NCI-H510A treated with DMSO at 0.1 percent for 48 hours (cell line): Measurements from ENCODE around the gene C15orf61.

Source experiments
- DNase-seq: peaks from one replicate; lab custom pipeline; 2025; lab: John Stamatoyannopoulos, UW

Gene C15orf61

DNA sequence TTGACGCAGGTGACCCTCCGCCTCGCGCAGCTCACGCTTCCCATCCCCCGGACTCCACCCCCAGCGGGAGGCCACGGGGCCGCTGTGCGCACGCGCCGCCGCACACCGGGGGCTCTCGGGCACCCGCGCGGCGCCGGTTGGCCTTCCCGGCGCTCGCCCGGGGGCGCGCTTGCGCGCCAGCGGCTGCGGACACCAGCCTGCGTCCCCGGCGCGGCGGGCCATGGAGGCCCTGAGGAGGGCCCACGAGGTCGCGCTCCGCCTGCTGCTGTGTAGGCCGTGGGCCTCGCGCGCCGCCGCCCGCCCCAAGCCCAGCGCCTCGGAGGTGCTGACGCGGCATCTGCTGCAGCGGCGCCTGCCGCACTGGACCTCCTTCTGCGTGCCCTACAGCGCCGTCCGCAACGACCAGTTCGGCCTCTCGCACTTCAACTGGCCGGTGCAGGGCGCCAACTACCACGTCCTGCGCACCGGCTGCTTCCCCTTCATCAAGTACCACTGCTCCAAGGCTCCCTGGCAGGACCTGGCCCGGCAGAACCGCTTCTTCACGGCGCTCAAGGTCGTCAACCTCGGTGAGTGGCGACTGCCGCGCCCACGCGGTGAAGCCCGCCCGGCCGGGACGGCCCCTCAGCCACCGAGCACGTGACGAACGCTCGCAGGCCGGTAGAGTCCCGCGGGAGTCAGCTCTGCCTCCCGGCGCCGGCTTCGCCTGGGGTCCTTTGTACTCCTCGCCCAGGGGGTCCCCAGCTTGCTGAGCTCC, at the start of gene C15orf61:
Gene C15orf61 (plus strand): TSS at position 103 of the 754 bp plus-strand sequence. CDS start 118 bp downstream, at position 221.
- peak; percentile 30 for DNase-seq

DNA sequence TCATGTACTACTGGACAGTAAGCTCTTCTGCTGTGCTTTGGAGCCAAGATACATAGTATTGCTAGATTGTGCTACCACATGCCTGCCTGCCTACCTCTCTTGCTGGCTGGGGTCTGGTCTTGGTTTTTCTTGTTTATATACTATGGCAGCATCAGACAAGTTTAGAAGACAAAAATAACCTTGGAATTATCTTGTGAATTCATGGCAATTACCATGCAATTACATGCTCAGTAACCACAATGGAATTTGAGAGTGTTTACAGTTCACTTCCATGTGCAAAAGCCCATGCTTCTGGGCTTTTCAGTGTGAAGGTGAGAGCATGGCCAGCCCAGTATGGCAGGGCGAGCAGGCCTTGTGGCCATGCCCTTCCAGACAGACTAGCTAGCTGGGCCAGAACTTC, 48.0 kb upstream of the C15orf61 start:
- no peak for DNase-seq

DNA sequence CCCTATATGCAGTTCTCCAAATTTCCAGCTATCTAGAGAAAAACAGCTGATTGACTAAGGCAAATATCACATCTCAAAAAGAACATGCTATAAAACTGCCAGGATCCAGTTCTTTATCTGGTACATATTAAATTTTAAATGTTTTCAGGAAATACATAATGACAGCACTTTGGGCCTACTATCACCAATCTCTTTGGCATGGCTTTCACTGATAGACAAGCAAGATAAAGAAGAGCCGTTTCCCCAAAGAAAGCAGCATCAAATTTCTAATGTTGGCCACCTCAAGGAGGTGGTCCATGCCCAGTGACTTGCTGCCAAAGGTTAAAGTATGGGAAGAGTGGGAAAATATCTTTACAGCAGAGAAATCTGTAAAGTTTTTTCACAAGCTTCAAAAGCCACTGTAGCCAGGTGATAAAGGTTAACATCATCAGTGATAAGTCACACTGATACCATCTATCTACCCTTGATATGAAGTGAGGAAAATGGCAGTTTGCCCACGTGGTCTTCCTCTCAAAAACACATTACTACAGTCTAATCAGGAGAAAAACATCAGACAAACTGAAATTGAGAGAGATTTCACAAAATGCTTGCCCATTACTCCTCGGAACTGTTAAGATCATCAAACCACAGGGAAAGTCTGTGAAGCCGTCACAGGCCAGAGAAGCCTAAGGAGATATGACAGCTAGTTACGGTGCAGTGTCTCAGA, 46.4 kb upstream of the C15orf61 start:
- no peak for DNase-seq

DNA sequence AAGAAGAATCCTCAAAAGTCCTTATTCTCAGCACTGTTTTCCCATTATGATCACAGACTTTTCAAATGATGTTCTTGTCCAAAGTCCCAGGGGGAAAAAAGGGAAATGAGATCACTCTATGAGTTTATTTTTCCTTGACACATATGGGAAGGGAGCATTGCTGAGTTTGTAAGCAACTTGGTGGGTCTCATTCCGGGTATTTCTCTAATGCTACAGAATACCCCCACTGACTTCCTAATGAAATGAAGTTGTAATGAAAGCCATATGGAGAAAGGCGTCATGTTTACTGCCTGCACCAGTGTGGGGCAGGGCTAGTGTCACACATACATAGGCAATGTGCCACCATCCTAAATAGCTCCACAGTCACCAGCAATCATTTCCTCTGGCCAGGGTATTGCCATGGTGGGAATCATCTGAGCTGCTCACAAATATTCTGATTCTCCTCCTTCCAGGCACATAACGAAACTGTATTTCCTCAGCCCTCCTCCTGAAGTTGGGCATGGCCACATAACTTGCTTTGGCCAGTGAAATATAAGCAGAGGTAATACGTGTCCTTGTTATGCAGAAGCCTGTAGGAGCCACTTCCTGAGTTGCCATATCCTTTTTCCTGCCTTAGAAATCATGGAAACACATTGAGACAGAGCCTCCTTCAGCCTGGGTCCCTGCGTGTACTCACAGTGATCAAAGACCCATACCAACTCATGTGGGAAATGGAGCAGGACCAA, 41.0 kb upstream of the C15orf61 start:
- DNase-seq: no peak

DNA sequence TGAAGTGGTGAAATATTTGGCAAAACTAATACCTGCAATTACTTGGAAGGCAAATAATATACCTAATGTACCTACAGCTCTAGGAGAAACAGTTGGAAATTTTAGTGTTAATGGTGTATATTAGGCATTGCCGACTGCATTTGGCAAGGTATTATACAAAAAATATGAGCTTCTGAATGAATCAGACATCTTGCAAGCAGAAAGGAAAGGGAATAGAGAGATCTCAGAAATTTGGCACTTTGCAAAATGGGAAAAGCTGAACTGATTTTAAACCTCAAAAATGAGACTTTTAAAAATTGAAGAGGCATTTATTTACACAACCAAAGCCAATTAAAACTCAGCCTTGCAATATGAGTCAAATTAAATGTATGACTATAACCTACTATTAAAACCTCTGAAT, 40.2 kb upstream of the C15orf61 start:
- DNase-seq: no peak

DNA sequence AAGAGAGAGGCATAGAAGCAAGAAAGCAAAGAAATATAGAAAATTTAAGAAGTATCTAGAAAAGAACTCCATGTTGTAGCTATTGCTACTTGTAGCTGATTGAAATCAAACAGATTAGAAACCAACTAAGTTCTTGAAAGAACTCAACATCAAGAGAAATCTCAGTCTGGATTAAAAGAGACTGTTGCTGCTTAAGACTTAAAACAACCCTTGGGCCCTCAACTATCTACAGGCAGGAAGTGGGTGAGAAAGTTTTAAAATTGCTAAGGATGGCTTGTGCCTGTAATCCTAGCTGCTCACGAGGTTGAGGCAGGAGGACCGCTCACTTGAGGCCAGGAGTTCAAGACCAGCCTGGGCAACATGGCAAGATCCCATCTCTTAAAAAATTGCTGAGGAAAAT, 39.3 kb upstream of the C15orf61 start:
- no peak for DNase-seq

DNA sequence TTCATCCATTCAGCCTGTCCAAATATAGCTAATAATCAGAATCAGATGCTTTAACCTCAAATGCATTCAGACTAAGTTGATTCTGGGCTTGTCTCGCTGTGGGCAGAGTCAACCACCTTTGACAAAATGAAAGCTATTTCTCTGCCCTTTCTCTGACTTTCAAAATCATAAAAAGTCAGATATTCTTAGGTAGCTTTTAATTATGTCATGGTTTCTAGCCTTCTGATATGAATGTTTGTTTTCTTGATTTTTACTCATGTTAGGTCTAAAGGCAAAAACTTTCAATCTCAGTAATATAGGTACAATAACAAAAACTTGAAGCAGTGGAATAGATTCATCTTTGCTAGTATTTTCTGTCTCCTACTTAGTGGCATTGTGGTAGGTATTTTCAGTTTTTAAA, 25.3 kb upstream of the C15orf61 start:
- DNase-seq: no peak

DNA sequence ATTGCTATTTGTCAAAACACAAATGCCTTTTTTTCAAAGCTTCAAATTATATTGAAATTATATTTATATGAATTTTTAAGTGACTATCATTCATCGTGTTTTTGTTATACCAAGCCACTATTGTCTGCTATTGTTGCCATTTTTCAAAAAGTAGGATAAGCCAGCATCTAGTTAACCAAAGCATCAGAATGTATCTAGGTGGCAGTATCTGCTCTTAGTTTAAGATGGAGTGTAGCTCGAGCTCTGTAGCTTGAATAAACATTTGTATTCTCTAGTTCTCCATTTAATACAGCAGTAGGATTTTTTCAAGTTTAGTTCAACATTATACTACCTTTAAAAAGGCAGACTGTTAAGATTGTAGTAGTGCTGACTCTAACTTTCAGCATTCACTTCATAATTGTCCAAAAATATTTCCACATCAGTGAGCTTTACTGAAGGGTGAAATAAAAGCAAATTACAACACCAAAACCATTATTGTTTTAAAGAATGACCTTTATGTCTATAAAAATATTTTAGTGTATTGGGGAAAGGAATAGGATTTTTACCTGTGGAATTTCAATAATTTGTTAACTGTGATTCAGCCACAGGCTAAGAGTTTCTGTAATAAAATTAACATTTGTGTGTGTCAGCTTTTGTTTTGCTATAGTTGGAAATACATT, 19.6 kb upstream of the C15orf61 start:
- DNase-seq: peak; percentile 13

DNA sequence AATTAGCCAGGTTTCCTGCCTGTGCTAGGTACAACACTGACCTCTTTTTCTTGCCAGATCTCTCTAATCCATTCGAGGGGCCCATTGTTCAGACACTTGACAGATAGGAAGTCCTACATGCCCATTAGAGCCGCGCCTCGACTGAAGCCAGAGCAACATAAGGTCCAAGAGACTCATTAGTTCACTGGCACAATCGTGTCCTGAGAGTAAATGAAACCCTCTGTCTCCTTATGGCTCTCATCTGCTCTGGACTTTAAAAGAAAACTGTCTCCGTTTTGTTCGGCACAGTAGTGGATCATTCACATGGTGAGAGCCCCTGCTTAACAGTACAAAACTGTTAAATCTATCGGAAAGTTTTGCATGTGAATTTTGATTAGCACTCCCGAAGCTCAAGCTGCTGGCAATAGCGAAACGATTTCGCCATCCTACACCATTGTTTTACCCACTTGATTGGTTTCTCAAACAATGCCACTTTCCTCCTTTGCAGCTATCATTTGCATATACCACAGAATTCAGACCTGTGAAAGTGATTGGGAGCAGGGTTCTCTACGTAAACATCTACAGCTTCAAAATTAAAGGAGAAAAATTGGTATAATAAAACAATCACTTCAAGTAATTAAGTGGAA, 19.0 kb upstream of the C15orf61 start:
- peak; percentile 30 for DNase-seq

DNA sequence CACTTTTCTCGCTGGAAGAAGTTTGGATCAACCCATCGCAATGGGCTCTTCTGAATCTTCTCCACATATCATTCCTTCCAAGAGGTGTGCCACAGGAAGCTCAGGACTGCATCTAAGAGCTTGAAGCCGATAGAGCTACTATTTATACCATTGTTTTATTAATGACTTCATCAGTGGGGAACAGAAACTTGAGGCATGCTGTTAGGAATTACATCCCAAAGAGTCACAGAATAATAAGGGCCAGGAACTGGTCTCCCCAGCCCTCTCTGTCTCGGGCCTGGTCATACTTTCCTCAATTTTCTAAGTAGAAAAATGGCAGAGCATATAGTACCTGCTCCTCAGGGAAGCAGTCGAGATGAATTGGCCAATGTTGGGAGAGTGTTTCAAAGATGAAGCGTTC, 16.9 kb upstream of the C15orf61 start:
- DNase-seq: no peak

DNA sequence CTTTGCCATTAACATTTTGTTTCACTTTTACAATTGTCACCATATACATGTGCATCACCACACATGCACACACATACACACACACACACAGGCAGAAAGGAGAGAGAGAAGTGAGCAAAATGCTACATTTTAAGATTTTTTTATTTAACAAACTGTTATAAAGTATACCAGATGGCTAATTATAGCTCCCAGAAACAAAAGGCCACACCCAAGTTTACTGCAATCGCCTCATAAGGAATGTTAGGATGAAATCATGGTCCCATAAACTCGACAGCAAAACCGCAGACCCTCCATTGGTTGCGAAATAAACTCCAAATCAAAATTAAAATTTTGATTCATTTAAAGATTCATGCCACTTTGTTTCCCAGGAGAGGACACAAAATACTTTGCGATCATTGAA, 16.1 kb upstream of the C15orf61 start:
- DNase-seq: no peak

DNA sequence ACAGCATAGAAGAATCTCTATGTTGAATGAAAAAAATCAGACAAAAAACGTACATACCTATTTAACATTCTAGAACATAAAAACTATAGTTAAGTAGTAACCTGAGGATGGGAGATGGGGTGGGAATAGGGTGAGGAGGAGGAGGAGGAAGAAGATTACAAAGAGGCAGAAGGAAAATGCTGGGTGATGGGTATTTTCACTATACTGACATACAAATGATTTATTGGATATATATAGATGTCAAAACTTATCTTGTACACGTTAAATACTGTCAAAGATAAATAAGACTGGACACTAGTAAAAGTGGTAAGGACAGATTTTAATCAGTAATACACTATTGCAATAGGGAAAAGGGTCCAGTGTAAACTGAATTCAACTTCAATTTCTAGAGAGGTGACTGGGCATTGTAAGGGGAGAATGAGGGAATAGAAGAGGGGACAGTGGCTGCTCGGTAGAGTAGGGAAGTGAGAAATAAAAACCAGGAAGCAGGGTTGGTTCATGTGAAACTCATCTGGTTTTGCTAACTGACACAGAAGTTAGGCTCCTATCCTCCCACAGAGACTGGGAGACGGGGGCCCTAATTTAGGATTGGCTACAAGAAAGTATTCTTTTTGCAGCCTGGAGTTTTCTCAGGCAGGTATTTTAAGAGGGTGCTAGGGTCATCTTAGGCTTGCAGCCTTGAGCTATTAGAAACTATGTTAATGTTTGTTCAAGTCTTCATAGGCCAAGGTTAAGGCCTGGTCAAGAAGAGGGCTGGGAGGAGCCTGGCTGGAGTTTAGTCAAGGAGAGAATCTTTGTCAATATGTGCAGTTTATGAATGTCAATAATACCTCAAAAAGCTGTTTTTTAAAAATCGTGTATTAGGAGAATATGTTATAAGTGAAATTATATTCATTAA, 15.0 kb upstream of the C15orf61 start:
- no peak for DNase-seq

DNA sequence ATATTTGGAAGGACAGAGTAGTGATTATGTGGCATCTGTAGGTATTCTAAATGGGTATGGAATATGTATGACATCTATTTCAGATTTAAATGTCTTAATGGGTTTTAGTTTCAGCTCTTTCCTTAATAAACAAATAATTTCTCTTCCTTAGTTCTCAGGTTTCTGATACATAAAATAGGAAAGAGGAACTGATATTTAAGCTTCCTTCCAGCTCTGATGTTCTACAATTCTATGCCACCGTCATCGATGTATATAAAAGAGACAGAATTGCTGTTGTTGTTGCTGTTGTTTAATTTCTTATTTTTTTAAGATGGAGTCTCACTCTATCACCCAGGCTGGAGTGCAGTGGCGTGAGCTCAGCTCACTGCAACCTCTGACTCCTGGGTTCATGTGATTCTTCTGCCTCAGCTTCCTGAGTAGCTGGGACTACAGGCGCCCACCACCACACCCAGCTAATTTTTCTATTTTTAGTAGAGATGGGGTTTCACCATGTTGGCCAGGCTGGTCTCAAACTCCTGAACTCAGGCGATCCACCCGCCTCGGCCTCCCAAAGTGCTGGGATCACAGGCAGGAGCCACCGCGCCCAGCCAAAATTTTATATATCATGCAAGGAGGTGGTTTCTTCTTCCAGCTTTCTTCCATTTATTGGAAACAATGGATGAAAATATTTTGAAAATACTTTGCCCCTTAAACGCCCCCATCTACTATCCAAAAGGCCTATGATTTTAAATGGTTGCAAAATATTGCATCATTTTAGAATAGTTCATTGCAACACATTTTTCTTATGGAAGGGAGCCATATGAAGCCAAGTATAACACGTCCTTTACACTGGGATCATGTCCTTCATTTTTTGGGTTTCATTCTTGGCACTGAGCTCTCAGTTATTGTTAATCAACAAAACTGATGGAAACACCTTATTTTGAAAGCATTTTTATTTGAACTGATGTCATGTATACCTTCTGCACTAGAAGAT, 13.9 kb upstream of the C15orf61 start:
- no peak for DNase-seq

DNA sequence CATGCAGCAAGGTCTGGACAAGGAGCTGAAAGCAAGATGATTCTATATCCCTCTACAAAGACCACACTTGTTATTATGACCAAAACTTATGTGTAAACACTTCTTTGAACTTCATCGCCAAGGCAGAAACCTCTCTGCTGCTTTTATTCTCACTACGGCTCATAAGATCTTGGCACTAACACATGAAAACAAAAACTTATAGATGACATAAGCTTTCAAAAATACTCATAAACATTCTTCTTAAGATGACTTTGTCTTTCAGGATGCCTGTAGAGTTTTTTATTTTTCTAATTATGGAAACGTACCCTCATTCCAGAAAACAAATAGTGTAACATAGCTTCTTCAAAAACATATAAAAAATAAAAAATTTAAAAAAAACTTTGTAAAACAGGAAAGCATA, 12.5 kb upstream of the C15orf61 start:
- no peak for DNase-seq

DNA sequence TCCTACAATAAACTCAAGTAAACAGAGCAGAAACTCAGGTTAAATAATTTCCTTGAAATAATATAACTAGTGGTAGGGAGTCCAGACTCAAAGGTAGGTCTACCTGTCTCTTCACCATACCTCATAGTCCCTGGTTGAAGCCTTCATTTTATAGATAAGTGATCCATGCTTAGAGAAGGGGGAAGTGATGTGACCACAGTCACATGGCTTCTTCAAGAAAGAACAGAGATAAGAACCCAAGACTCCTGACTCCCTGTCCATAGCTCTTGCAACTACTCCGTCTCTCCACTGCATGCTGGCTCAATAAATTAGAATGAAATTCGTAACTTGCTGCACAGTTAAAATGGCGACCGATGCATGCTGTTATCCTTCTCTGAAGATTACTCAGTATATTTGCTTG, 11.0 kb upstream of the C15orf61 start:
- no peak for DNase-seq

DNA sequence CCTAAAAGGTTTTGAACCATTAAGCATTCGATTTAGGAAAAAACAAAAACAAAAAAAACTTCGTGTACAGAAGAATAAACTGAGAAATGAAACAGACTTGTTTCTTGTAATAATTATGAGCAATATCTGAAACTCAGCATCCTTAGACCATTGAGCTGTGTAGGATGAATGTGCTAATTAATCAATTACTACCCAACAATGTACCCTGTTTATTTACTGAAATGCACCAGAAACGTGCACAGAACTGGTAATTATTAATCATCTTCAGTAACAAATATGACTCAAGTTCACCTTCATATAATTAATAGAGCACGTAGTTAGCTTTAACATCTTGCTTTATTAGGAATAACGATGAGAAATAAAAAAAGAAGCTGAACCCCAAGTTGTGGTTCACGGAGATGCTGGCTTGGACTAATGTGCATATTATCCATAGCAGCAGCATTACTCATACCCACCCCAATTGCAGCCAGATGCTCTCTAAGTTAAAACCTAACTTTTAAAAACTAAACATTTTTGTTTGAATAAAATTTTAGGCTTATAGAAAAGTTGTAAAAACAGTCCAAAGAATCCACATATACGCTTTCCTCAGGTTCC, 10.2 kb upstream of the C15orf61 start:
- no peak for DNase-seq

DNA sequence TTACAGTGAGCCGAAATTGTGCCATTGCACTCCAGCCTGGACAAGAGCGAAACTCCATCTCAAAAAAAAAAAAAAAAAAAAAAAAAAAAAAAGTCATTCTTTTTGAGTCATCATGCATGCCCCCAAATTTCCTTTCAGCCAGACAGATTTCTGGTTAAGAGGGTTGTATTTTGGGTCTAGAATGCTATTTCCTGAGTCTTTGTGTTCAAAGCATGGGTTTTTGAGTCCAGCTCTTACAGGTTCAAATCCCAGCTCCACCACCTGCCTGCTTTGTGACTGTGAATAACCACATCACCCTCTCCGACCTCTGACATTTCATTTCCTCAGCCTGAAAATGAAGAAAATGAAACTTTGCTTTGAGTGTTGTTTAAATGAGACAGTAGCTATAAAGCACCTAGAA, 9.3 kb upstream of the C15orf61 start:
- no peak for DNase-seq

DNA sequence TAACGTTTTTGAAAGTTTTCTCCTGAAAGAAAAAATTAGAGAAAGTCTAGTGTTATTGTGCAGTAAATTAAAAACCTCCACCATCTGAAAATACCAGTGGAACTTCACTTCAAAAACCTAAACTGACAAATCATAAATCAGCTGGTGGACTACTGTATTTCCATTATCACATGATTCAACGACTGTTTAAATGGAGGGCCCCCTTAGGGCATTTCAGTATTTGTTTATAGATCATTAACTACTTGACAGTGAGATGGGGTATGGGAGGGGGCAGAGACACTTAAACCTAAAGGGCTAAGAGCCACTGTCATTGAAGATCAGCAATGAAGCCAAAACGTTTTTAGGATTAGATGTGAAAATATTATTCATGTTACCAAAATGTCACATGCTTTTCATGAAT, 8.8 kb upstream of the C15orf61 start:
- DNase-seq: no peak
